ENCODE measurements around the gene SUSD2.
"Not testable (repeated sequence)": the region's sequence is repeated elsewhere in the genome, so short reads cannot be mapped to it uniquely, and the experiment has no call there.

The SUSD2 gene

GRCh38 chr22:24207264-24208011 is 26.2 kb downstream of the SUSD2 start:
- no peak for TF ChIP-seq CTCF (IDR thresholded peaks at IDR 0.05; ENCODE audit: low read depth, low read length)
- DNase-seq (ENCODE audit: extremely low read depth, low read depth): no peak

GRCh38 chr22:24208012-24208749 is 26.9 kb downstream of the SUSD2 start:
- DNase-seq (ENCODE audit: extremely low read depth, low read depth): peak; percentile 84

GRCh38 chr22:24209016-24209415 is 27.7 kb downstream of the SUSD2 start:
- TF ChIP-seq CTCF (IDR thresholded peaks at IDR 0.05; ENCODE audit: low read depth, low read length): no peak
- no peak for DNase-seq (ENCODE audit: extremely low read depth, low read depth)

More at GRCh38 chr22:24208012-24208749, 26.9 kb downstream of the SUSD2 start:
- TF ChIP-seq CTCF (IDR thresholded peaks at IDR 0.05; ENCODE audit: low read depth, low read length): no peak

- DNase-seq (ENCODE audit: extremely low read depth, low read depth): no peak
- TF ChIP-seq CTCF (IDR thresholded peaks at IDR 0.05; ENCODE audit: low read depth, low read length): no peak
Observed at GRCh38 chr22:24209687-24210086, 28.4 kb downstream of the SUSD2 start.

- DNase-seq (ENCODE audit: extremely low read depth, low read depth): not testable (repeated sequence)
Observed at GRCh38 chr22:24210409-24210808, 29.1 kb downstream of the SUSD2 start.

GRCh38 chr22:24211716-24212115 is 30.4 kb downstream of the SUSD2 start:
- DNase-seq (ENCODE audit: extremely low read depth, low read depth): not testable (repeated sequence)

GRCh38 chr22:24213111-24213510 is 31.8 kb downstream of the SUSD2 start:
- DNase-seq (ENCODE audit: extremely low read depth, low read depth): not testable (repeated sequence)

- DNase-seq (ENCODE audit: extremely low read depth, low read depth): no peak
- TF ChIP-seq CTCF (IDR thresholded peaks at IDR 0.05; ENCODE audit: low read depth, low read length): no peak
Observed at GRCh38 chr22:24214467-24215285, 33.4 kb downstream of the SUSD2 start.

Measured in AG09319 (cell line).